ENCODE data around the gene COL20A1. TPM values are rescaled to one million over a fixed set of nuclear protein-coding genes. Genes with fewer than 3 reads are reported as not detected.

The COL20A1 gene
- total RNA-seq, 1 experiment from 2014 or later, result not detected

- no peak overlapping the region for H3K4me3 ChIP-seq (ENCODE audit: low read length)
- intact Hi-C loops (cut with micrococcal nuclease), result no loop called here
- H4K20me1 ChIP-seq (ENCODE audit: low read length), result no peaks in the 10 kb centered on the region
- POLR2A ChIA-PET (ENCODE audit: unreplicated experiment), result no interaction called here
- no peaks in the 10 kb centered on the region for H3K36me3 ChIP-seq (ENCODE audit: low read depth, low read length)
- no peaks in the 10 kb centered on the region for H3K4me1 ChIP-seq (ENCODE audit: insufficient read depth, low read length)
- H3K9me3 ChIP-seq (ENCODE audit: low read length), result no peaks in the 10 kb centered on the region
- no TSS peak for BruUV-seq (replicated peaks)
- H3K79me2 ChIP-seq (ENCODE audit: low read length), result no peaks in the 10 kb centered on the region
- ATAC-seq, result peak; percentile 44
- H3F3A ChIP-seq (ENCODE audit: low read length, unreplicated experiment), result no peaks in the 10 kb centered on the region
- TF ChIP-seq CTCF (conservative IDR thresholded peaks at IDR 0.05; ENCODE audit: low read depth, low read length) (no peak), EZH2phosphoT487 (IDR thresholded peaks at IDR 0.05; ENCODE audit: borderline replicate concordance, low read length) (no peak), EZH2 (IDR thresholded peaks at IDR 0.05; ENCODE audit: low read length, unreplicated experiment) (no peak)
- H3K9me2 ChIP-seq (replicated peaks; ENCODE audit: low read length), result no peaks in the 10 kb centered on the region
- 0 out of 2 replicates have a peak overlapping the region, but pooled peaks have one; percentile 3 for H3K4me2 ChIP-seq (ENCODE audit: low read length)
- H3K27me3 ChIP-seq (ENCODE audit: low read length), result peaks cover 34% of the 10 kb centered on the region
- no peak overlapping the region for H3K27ac ChIP-seq (ENCODE audit: low read length)
- CTCF ChIA-PET, result no interaction called here
- H3K9ac ChIP-seq (ENCODE audit: low read length), result no peak overlapping the region
- no peak for DNase-seq
- H2AFZ ChIP-seq (ENCODE audit: low read length), result no peak overlapping the region
Observed at GRCh38 chr20:63255931-63256704, 36.9 kb upstream of the COL20A1 start.

GRCh38 chr20:63256954-63257353 lies 36.0 kb upstream of the COL20A1 start:
- H3K9me2 ChIP-seq (replicated peaks; ENCODE audit: low read length), result no peaks in the 10 kb centered on the region
- H2AFZ ChIP-seq (ENCODE audit: low read length), result no peak overlapping the region
- H3F3A ChIP-seq (ENCODE audit: low read length, unreplicated experiment), result no peaks in the 10 kb centered on the region
- TF ChIP-seq EZH2phosphoT487 (IDR thresholded peaks at IDR 0.05; ENCODE audit: borderline replicate concordance, low read length) (no peak), CTCF (conservative IDR thresholded peaks at IDR 0.05; ENCODE audit: low read depth, low read length) (no peak), EZH2 (IDR thresholded peaks at IDR 0.05; ENCODE audit: low read length, unreplicated experiment) (no peak)
- ChIA-PET POLR2A (ENCODE audit: unreplicated experiment) (no interaction called here), CTCF (no interaction called here)
- DNase-seq, result no peak
- intact Hi-C loops (cut with micrococcal nuclease), result no loop called here
- H3K4me2 ChIP-seq (ENCODE audit: low read length), result no peak overlapping the region
- no peaks in the 10 kb centered on the region for H3K79me2 ChIP-seq (ENCODE audit: low read length)
- peaks cover 39% of the 10 kb centered on the region for H3K27me3 ChIP-seq (ENCODE audit: low read length)
- no peaks in the 10 kb centered on the region for H3K36me3 ChIP-seq (ENCODE audit: low read depth, low read length)
- H3K9ac ChIP-seq (ENCODE audit: low read length), result no peak overlapping the region
- H3K4me3 ChIP-seq (ENCODE audit: low read length), result no peak overlapping the region
- H3K9me3 ChIP-seq (ENCODE audit: low read length), result no peaks in the 10 kb centered on the region
- no TSS peak for BruUV-seq (replicated peaks)
- no peaks in the 10 kb centered on the region for H4K20me1 ChIP-seq (ENCODE audit: low read length)
- no peak overlapping the region for H3K27ac ChIP-seq (ENCODE audit: low read length)
- no peak for ATAC-seq
- no peaks in the 10 kb centered on the region for H3K4me1 ChIP-seq (ENCODE audit: insufficient read depth, low read length)

GRCh38 chr20:63257629-63258028 lies 35.4 kb upstream of the COL20A1 start:
- CTCF ChIA-PET, result no interaction called here
- H3K27me3 ChIP-seq (ENCODE audit: low read length), result peaks cover 42% of the 10 kb centered on the region
- POLR2A ChIA-PET (ENCODE audit: unreplicated experiment), result no interaction called here

More at GRCh38 chr20:63257629-63258028, 35.4 kb upstream of the COL20A1 start:
- Histone ChIP-seq H3K4me3 (ENCODE audit: low read length) (no peak overlapping the region), H3K4me1 (ENCODE audit: insufficient read depth, low read length) (no peaks in the 10 kb centered on the region), H3F3A (ENCODE audit: low read length, unreplicated experiment) (no peaks in the 10 kb centered on the region), H2AFZ (ENCODE audit: low read length) (no peak overlapping the region), H3K36me3 (ENCODE audit: low read depth, low read length) (no peaks in the 10 kb centered on the region), H3K9me3 (ENCODE audit: low read length) (no peaks in the 10 kb centered on the region), H4K20me1 (ENCODE audit: low read length) (no peaks in the 10 kb centered on the region), H3K4me2 (ENCODE audit: low read length) (no peak overlapping the region), H3K27ac (ENCODE audit: low read length) (no peak overlapping the region), H3K9ac (ENCODE audit: low read length) (no peak overlapping the region), H3K79me2 (ENCODE audit: low read length) (no peaks in the 10 kb centered on the region), H3K9me2 (replicated peaks; ENCODE audit: low read length) (no peaks in the 10 kb centered on the region)
- no peak for ATAC-seq
- BruUV-seq (replicated peaks), result no TSS peak
- TF ChIP-seq EZH2 (IDR thresholded peaks at IDR 0.05; ENCODE audit: low read length, unreplicated experiment) (no peak), CTCF (conservative IDR thresholded peaks at IDR 0.05; ENCODE audit: low read depth, low read length) (no peak), EZH2phosphoT487 (IDR thresholded peaks at IDR 0.05; ENCODE audit: borderline replicate concordance, low read length) (no peak)
- intact Hi-C loops (cut with micrococcal nuclease), result no loop called here
- no peak for DNase-seq
